Measurements from ENCODE around the gene PNMA8C. TPM values are rescaled to one million over a fixed set of nuclear protein-coding genes. Genes with fewer than 3 reads are reported as not detected.

Gene PNMA8C
- polyA plus RNA-seq, 2 of the 4 experiments (the other 2 are of a cell fraction), result 0.01 TPM; not detected in 1

- CTCF ChIA-PET, result interaction anchor here (0.7 to 22.6 kb wide), 7 partner anchors 10 to 131 kb away, joined by 4 to 501 read pairs (median 17); partner anchors contain the start of gene PNMA8A
- ATAC-seq (no peak), DNase-seq (ENCODE audit: low read depth in 1 of 2, low spot score in 1 of 2) (no peak), FAIRE-seq (no peak)
- no peak overlapping the region for H3K4me3 ChIP-seq
- no peaks in the 10 kb centered on the region for H3K9me3 ChIP-seq
- peaks cover 9% of the 10 kb centered on the region; the same call in 2 of the 3 replicates for H3K4me1 ChIP-seq
- TF ChIP-seq MAFK (IDR thresholded peaks at IDR 0.05; ENCODE audit: partially characterized antibody), result no peak
- no peak for TF ChIP-seq PHF8 (IDR thresholded peaks at IDR 0.05; ENCODE audit: borderline replicate concordance, low read depth)
- no peak for TF ChIP-seq CTCF (IDR thresholded peaks at IDR 0.05)
- no peak for TF ChIP-seq ELK1 (IDR thresholded peaks at IDR 0.05; ENCODE audit: low read depth, low read length)
- no peak for TF ChIP-seq BHLHE40 (IDR thresholded peaks at IDR 0.05; ENCODE audit: low read depth, low read length)
- TF ChIP-seq KDM5A (IDR thresholded peaks at IDR 0.05), result no peak
- TF ChIP-seq GATA3 (IDR thresholded peaks at IDR 0.05; ENCODE audit: borderline replicate concordance), result no peak
- TF ChIP-seq ESRRA (IDR thresholded peaks at IDR 0.05; ENCODE audit: borderline replicate concordance, low read length), result no peak
- TF ChIP-seq NR3C1 (IDR thresholded peaks at IDR 0.05), result no peak
- TF ChIP-seq CHD2 (IDR thresholded peaks at IDR 0.05; ENCODE audit: low read length, partially characterized antibody), result no peak
- no peak for TF ChIP-seq RNF2 (IDR thresholded peaks at IDR 0.05; ENCODE audit: borderline replicate concordance, low read depth)
- TF ChIP-seq HOXB5 (CRISPR knock-in tag; IDR thresholded peaks at IDR 0.05), result no peak
- TF ChIP-seq EHMT2 (IDR thresholded peaks at IDR 0.05; ENCODE audit: low read depth), result no peak
- 89% methylated on average over 53 of the region's 54 CpGs for WGBS (ENCODE audit: missing lambda C conversion rate)
- no peak overlapping the region for H3K27ac ChIP-seq
- no peak overlapping the region for H3K4me2 ChIP-seq
- POLR2A ChIA-PET, result no interaction called here
These were observed 16.6 kb downstream of the PNMA8C start for GRCh38 chr19:46411925-46412649.

GRCh38 chr19:46411088-46411924 is 17.4 kb downstream of the PNMA8C start:
- ATAC-seq, result no peak
- Histone ChIP-seq H3K4me2 (no peak overlapping the region), H3K9me3 (no peaks in the 10 kb centered on the region), H3K4me3 (no peak overlapping the region), H3K27ac (no peak overlapping the region), H3K4me1 (peaks cover 6% of the 10 kb centered on the region; the same call in 1 of the 3 replicates)
- no peak for DNase-seq (ENCODE audit: low read depth in 1 of 2, low spot score in 1 of 2)
- TF ChIP-seq ZFP36 (IDR thresholded peaks at IDR 0.05; ENCODE audit: borderline replicate concordance, partially characterized antibody) (peak; percentile 61), FOXS1 (CRISPR knock-in tag; IDR thresholded peaks at IDR 0.05) (no peak)
- POLR2A ChIA-PET, result no interaction called here
- FAIRE-seq, result no peak
- 80% methylated on average over 13 of the region's 13 CpGs for WGBS (ENCODE audit: missing lambda C conversion rate)
- CTCF ChIA-PET, result interaction anchor here (0.7 to 22.6 kb wide), 10 partner anchors 9 to 334 kb away, joined by 3 to 501 read pairs (median 5); partner anchors contain the start of gene PNMA8A

- POLR2A ChIA-PET, result no interaction called here
- H3K4me1 ChIP-seq, result no peaks in the 10 kb centered on the region
- H3K27ac ChIP-seq, result no peak overlapping the region
- FAIRE-seq, result no peak
- WGBS (ENCODE audit: missing lambda C conversion rate), result 84% methylated on average over 13 of the region's 13 CpGs
- DNase-seq (ENCODE audit: low read depth in 1 of 2, low spot score in 1 of 2), result no peak
- no peak for ATAC-seq
- H3K9me3 ChIP-seq, result no peaks in the 10 kb centered on the region
- no peak overlapping the region for H3K4me2 ChIP-seq
- no peak overlapping the region for H3K4me3 ChIP-seq
- CTCF ChIA-PET, result interaction anchor here (0.6 to 22.6 kb wide), 12 partner anchors 8 to 1192 kb away, joined by 3 to 501 read pairs (median 4); partner anchors contain the start of gene PNMA8A
- no peak for TF ChIP-seq HOXB13 (CRISPR knock-in tag; IDR thresholded peaks at IDR 0.05; ENCODE audit: low read depth)
- TF ChIP-seq HOXA7 (CRISPR knock-in tag; IDR thresholded peaks at IDR 0.05), result no peak
- TF ChIP-seq HOXB5 (CRISPR knock-in tag; IDR thresholded peaks at IDR 0.05), result no peak
- no peak for TF ChIP-seq HEYL (CRISPR knock-in tag; IDR thresholded peaks at IDR 0.05)
- no peak for TF ChIP-seq POLR2AphosphoS2 (conservative IDR thresholded peaks at IDR 0.05; ENCODE audit: low read length)
- TF ChIP-seq RCOR1 (IDR thresholded peaks at IDR 0.05; ENCODE audit: low read depth, low read length), result no peak
- TF ChIP-seq EHF (CRISPR knock-in tag; IDR thresholded peaks at IDR 0.05), result no peak
- TF ChIP-seq BHLHE40 (IDR thresholded peaks at IDR 0.05; ENCODE audit: low read depth, low read length), result no peak
- TF ChIP-seq USF2 (IDR thresholded peaks at IDR 0.05), result no peak
- no peak for TF ChIP-seq FOSL2 (IDR thresholded peaks at IDR 0.05)
- TF ChIP-seq FOSL2 (CRISPR knock-in tag; IDR thresholded peaks at IDR 0.05), result no peak
- TF ChIP-seq ATOH8 (CRISPR knock-in tag; IDR thresholded peaks at IDR 0.05; ENCODE audit: low read depth), result no peak
- no peak for TF ChIP-seq NPAS2 (CRISPR knock-in tag; IDR thresholded peaks at IDR 0.05; ENCODE audit: borderline replicate concordance)
- no peak for TF ChIP-seq NR3C1 (IDR thresholded peaks at IDR 0.05)
These were observed 18.3 kb downstream of the PNMA8C start for GRCh38 chr19:46410205-46411087.
